ENCODE measurements around the gene PRR13. TPM values are rescaled to one million over a fixed set of nuclear protein-coding genes. Genes with fewer than 3 reads are reported as not detected.

The PRR13 gene
- total and polyA plus RNA-seq, 7 donors: 45.2 to 136 (median 66.3) TPM

- intact Hi-C loops (cut with DNase I): no loop called here
- Histone ChIP-seq H3K4me3 (no peak overlapping the region), H3K9me3 (no peaks in the 10 kb centered on the region), H3K27me3 (ENCODE audit: insufficient read depth in 3 of 3, low read length in 2 of 3) (no peaks in the 10 kb centered on the region), H3K27ac (peak overlapping the region; percentile 66), H3K4me1 (peaks cover 96% of the 10 kb centered on the region), H3K36me3 (ENCODE audit: insufficient read depth in 1 of 2, low read depth in 1 of 2) (peaks cover 54 to 100% of the 10 kb centered on the region in 2 donors)
- DNase-seq: no peak
- WGBS, 3 donors: 36 to 54% (median 40%) methylated on average over 5 of the region's 5 CpGs
- TF ChIP-seq CTCF (IDR thresholded peaks at IDR 0.05): no peak
- ATAC-seq: no peak
Measured at GRCh38 chr12:53463802-53464560, 22.4 kb downstream of the PRR13 start.

DNA sequence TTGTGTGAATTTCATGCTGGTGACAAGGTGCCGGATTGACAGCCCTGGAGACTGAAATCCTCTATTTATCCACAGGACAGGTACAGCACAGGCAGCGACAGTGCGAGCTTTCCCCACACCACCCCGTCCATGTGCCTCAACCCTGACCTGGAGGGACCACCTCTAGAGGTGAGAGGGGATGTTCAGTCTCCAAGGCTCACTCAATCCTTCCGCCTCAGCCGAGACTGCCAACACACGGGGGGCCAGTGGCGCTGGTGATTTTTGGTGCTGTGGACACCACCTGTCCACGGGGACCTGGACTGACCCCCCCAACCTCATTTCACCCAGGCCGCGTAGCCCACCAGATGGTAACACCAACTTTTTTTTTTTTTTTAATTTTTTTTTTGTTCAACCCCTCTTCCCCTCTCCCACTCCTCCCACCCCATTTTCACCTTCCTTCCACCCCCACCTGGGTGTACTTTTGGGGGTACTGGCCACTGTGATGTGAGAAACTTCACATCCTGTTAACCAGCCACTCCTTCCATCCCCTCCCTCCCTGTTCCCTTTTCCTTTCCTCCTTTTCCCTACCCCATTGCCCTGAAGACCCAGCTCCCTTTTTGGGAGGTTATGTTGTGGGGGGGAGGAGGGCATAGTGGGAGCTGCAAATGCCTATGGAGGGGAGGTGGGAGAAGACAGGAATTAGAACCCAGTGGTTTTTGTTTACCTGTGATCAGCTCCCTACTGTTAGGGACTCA is 23.3 kb downstream of the PRR13 start:
- Histone ChIP-seq H3K4me3 (no peak overlapping the region), H3K36me3 (ENCODE audit: insufficient read depth in 1 of 2, low read depth in 1 of 2) (peaks cover 55 to 100% of the 10 kb centered on the region in 2 donors), H3K27ac (peak overlapping the region; percentile 66), H3K27me3 (ENCODE audit: insufficient read depth in 3 of 3, low read length in 2 of 3) (no peaks in the 10 kb centered on the region), H3K4me1 (peaks cover 93% of the 10 kb centered on the region), H3K9me3 (no peaks in the 10 kb centered on the region)
- intact Hi-C loops (cut with DNase I): no loop called here
- no peak for ATAC-seq
- no peak for DNase-seq
- WGBS, 3 donors: 74 to 76% (median 74%) methylated on average over 11 of the region's 11 CpGs
- TF ChIP-seq CTCF (IDR thresholded peaks at IDR 0.05): no peak

GRCh38 chr12:53465679-53466078 is 24.1 kb downstream of the PRR13 start:
- peaks cover 92% of the 10 kb centered on the region for H3K4me1 ChIP-seq
- ATAC-seq (no peak), DNase-seq (no peak)
- intact Hi-C loops (cut with DNase I): no loop called here
- H3K9me3 ChIP-seq: no peaks in the 10 kb centered on the region
- H3K4me3 ChIP-seq: no peak overlapping the region
- TF ChIP-seq CTCF (IDR thresholded peaks at IDR 0.05): peak; percentile 5
- WGBS, 3 donors: 48 to 58% (median 51%) methylated on average over 2 of the region's 2 CpGs
- peak overlapping the region; percentile 66 for H3K27ac ChIP-seq
- no peaks in the 10 kb centered on the region for H3K27me3 ChIP-seq (ENCODE audit: insufficient read depth in 3 of 3, low read length in 2 of 3)
- H3K36me3 ChIP-seq (ENCODE audit: insufficient read depth in 1 of 2, low read depth in 1 of 2): peaks cover 54 to 100% of the 10 kb centered on the region in 2 donors

DNA sequence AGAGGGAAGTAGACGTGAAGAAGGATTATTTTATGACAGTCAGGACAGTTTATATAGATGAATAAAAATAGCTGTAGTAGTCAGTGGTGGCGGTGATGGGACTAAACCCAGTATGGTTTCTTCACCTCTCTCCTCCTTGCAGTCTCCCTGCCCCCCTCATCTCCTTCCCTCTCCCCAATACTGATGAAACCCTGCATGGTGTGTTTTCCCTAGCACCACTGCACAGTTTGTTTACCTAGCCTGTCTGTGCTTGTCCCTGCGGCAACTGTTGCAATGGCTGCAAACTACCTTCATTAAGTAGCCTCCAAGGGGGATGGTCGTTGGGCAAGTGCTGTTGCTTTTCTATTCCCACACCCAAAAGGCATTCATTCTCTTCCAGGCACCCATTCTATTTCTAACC is 25.1 kb downstream of the PRR13 start:
- H3K4me3 ChIP-seq: peak overlapping the region; percentile 1
- ATAC-seq: peak; percentile 58 to 81 (median 73)
- H3K27ac ChIP-seq: peak overlapping the region; percentile 66
- TF ChIP-seq CTCF (IDR thresholded peaks at IDR 0.05): no peak
- intact Hi-C loops (cut with DNase I): no loop called here
- no peak for DNase-seq
- no peaks in the 10 kb centered on the region for H3K27me3 ChIP-seq (ENCODE audit: insufficient read depth in 3 of 3, low read length in 2 of 3)
- peaks cover 91% of the 10 kb centered on the region for H3K4me1 ChIP-seq
- H3K36me3 ChIP-seq (ENCODE audit: insufficient read depth in 1 of 2, low read depth in 1 of 2): peaks cover 56 to 100% of the 10 kb centered on the region in 2 donors
- no peaks in the 10 kb centered on the region for H3K9me3 ChIP-seq
- 34 to 49% (median 42%) methylated on average over 4 of the region's 4 CpGs for WGBS, 3 donors
